HEK293 (cell line): ENCODE results near the gene DPM2.

Experiments used
- CTCF ChIA-PET: fragments of 350-600 bp; formaldehyde crosslinking; extraction: SDS; loops from one replicate; lab custom pipeline; 2021; ENCODE audit warnings: antibody characterized with exemption; lab: Yijun Ruan, JAX
- POLR2A ChIA-PET: fragments of 300-600 bp; formaldehyde crosslinking; extraction: SDS; loops from one replicate; lab custom pipeline; 2020; ENCODE audit warnings: antibody characterized with exemption, inconsistent platforms; lab: Yijun Ruan, JAX
- H3K27ac ChIP-seq: fragments of 200-500 bp; sonication (Bioruptor generic); 2 replicates; pipeline ENCODE4 v1.5.1; 2014; ENCODE audit warnings: low read depth, low read length, control low read depth, inconsistent platforms; ENCODE audit errors: extremely low read depth
- H3K36me3 ChIP-seq, 2 experiments: fragments of 200-500 bp in 1 of 2; sonication (Bioruptor generic) in 1 of 2; 1 replicate in 1 of 2; 2 replicates in 1 of 2; pipeline ENCODE4 v1.5.1; 2014 to 2017; ENCODE audit warnings: inconsistent platforms in 2 of 2, low read length in 2 of 2; ENCODE audit not compliant: control insufficient read depth in 2 of 2, insufficient read depth in 1 of 2
- H3K4me1 ChIP-seq: fragments of 200-500 bp; sonication (Bioruptor generic); 2 replicates; pipeline ENCODE4 v1.5.1; 2014; ENCODE audit warnings: mild to moderate bottlenecking, low read length, inconsistent platforms; ENCODE audit not compliant: control insufficient read depth, insufficient read depth
- H3K4me3 ChIP-seq: 2 replicates; pipeline ENCODE4 v1.5.1; 2011; ENCODE audit warnings: low read depth, mild to moderate bottlenecking, control low read depth, low read length, moderate library complexity
- H3K9me3 ChIP-seq: fragments of 200-500 bp; sonication (Bioruptor generic); 2 replicates; pipeline ENCODE4 v1.5.1; 2014; ENCODE audit warnings: low read depth, low read length, inconsistent platforms; ENCODE audit not compliant: control insufficient read depth, insufficient read depth
- PRDM2 ChIP-seq: fragments of 450-650 bp; formaldehyde crosslinking; IDR thresholded peaks from 2 replicates; pipeline ENCODE4 v1.5.1; 2016; ENCODE audit warnings: missing biosample characterization, missing genetic modification characterization, borderline replicate concordance
- SETDB1 ChIP-seq: IDR thresholded peaks from one replicate; pipeline ENCODE4 v1.6.1; 2017; ENCODE audit warnings: mild to moderate bottlenecking, low read length, moderate library complexity, mixed read lengths; ENCODE audit not compliant: insufficient read length
- ZBTB7A ChIP-seq: fragments of 450-650 bp; formaldehyde crosslinking; IDR thresholded peaks from 2 replicates; pipeline ENCODE4 v1.5.1; 2016; ENCODE audit warnings: low read depth, missing biosample characterization, missing genetic modification characterization
- ZIC2 ChIP-seq: fragments of 450-650 bp; formaldehyde crosslinking; IDR thresholded peaks from 2 replicates; pipeline ENCODE4 v1.5.1; 2016; ENCODE audit warnings: missing biosample characterization, missing genetic modification characterization
- ZNF16 ChIP-seq: fragments of 450-650 bp; formaldehyde crosslinking; IDR thresholded peaks from 2 replicates; pipeline ENCODE4 v1.5.1; 2016; ENCODE audit warnings: low read depth, missing biosample characterization, missing genetic modification characterization
- ZNF558 ChIP-seq: fragments of 450-650 bp; formaldehyde crosslinking; IDR thresholded peaks from 2 replicates; pipeline ENCODE4 v1.5.1; 2016; ENCODE audit warnings: missing biosample characterization, missing genetic modification characterization
- ZNF580 ChIP-seq: fragments of 450-650 bp; formaldehyde crosslinking; IDR thresholded peaks from 2 replicates; pipeline ENCODE4 v1.5.1; 2016; ENCODE audit warnings: missing biosample characterization, missing genetic modification characterization
- ZNF610 ChIP-seq: fragments of 450-650 bp; formaldehyde crosslinking; IDR thresholded peaks from 2 replicates; pipeline ENCODE4 v1.5.1; 2016; ENCODE audit warnings: missing biosample characterization, missing genetic modification characterization, borderline replicate concordance
- ZNF623 ChIP-seq: fragments of 450-650 bp; formaldehyde crosslinking; IDR thresholded peaks from 2 replicates; pipeline ENCODE4 v1.5.1; 2016; ENCODE audit warnings: missing biosample characterization, missing genetic modification characterization
- ZNF692 ChIP-seq: fragments of 450-650 bp; formaldehyde crosslinking; IDR thresholded peaks from 2 replicates; pipeline ENCODE4 v1.5.1; 2016; ENCODE audit warnings: missing biosample characterization, missing genetic modification characterization
- ZXDB ChIP-seq: fragments of 450-650 bp; formaldehyde crosslinking; IDR thresholded peaks from 2 replicates; pipeline ENCODE4 v1.5.1; 2016; ENCODE audit warnings: missing biosample characterization, missing genetic modification characterization

The DPM2 gene

GRCh38 chr9:127962278-127962677 lies 24.6 kb upstream of the DPM2 start (continued):
- TF ChIP-seq PRDM2 (tag by site-specific recombination) (no peak), SETDB1 (no peak), ZNF16 (tag by site-specific recombination) (no peak), ZXDB (tag by site-specific recombination) (no peak), ZBTB7A (tag by site-specific recombination) (no peak)

- Histone ChIP-seq H3K27ac (no peak overlapping the region), H3K4me3 (no peak overlapping the region), H3K9me3 (no peaks in the 10 kb centered on the region), H3K4me1 (peaks cover 7% of the 10 kb centered on the region), H3K36me3 (no peaks in the 10 kb centered on the region)
- ChIA-PET POLR2A (no interaction called here), CTCF (interaction anchor here (0.8 kb wide), 1 partner anchor 19 kb away, joined by 3 read pairs; no protein-coding TSS in a partner anchor)
- peak; percentile 97 for TF ChIP-seq ZNF623 (tag by site-specific recombination)
- TF ChIP-seq ZNF558: no peak
- TF ChIP-seq ZNF580 (tag by site-specific recombination): 0 out of 2 replicates have a peak, but pooled peaks have one; percentile 17
- TF ChIP-seq ZIC2: peak; percentile 36; the same call in 1 of the 2 replicates
Observed at GRCh38 chr9:127961613-127962155, 24.0 kb upstream of the DPM2 start.

GRCh38 chr9:127961155-127961490 lies 23.5 kb upstream of the DPM2 start:
- ChIA-PET CTCF (interaction anchor here (1.3 kb wide), 1 partner anchor 14 kb away, joined by 6 read pairs; no protein-coding TSS in a partner anchor), POLR2A (no interaction called here)
- H3K4me1 ChIP-seq: peaks cover 7% of the 10 kb centered on the region
- no peak overlapping the region for H3K27ac ChIP-seq
- H3K36me3 ChIP-seq: no peaks in the 10 kb centered on the region
- TF ChIP-seq ZNF610 (no peak), ZNF692 (tag by site-specific recombination) (no peak)
- H3K9me3 ChIP-seq: no peaks in the 10 kb centered on the region
- H3K4me3 ChIP-seq: no peak overlapping the region
